Measurements from ENCODE around the gene PNPLA2. TPM values are rescaled to one million over a fixed set of nuclear protein-coding genes. Genes with fewer than 3 reads are reported as not detected.

PNPLA2 gene
- polyA plus RNA-seq, 1 experiment = 17.3 TPM

- no peak for DNase-seq (ENCODE audit: low read depth, low spot score)
- TF ChIP-seq, protein P1, sequence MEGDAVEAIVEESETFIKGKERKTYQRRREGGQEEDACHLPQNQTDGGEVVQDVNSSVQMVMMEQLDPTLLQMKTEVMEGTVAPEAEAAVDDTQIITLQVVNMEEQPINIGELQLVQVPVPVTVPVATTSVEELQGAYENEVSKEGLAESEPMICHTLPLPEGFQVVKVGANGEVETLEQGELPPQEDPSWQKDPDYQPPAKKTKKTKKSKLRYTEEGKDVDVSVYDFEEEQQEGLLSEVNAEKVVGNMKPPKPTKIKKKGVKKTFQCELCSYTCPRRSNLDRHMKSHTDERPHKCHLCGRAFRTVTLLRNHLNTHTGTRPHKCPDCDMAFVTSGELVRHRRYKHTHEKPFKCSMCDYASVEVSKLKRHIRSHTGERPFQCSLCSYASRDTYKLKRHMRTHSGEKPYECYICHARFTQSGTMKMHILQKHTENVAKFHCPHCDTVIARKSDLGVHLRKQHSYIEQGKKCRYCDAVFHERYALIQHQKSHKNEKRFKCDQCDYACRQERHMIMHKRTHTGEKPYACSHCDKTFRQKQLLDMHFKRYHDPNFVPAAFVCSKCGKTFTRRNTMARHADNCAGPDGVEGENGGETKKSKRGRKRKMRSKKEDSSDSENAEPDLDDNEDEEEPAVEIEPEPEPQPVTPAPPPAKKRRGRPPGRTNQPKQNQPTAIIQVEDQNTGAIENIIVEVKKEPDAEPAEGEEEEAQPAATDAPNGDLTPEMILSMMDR (IDR thresholded peaks at IDR 0.05; ENCODE audit: low read depth, low read length) = no peak
- no peaks in the 10 kb centered on the region; the same call in 1 of the 2 replicates for H3K9me3 ChIP-seq (ENCODE audit: control insufficient read depth, insufficient read depth, low read length)
- POLR2A ChIA-PET = interaction anchor here (0.6 to 3.7 kb wide), 6 partner anchors 9 to 80 kb away, joined by 3 to 28 read pairs (median 4); partner anchors contain the start of genes CEND1, PNPLA2, RPLP2 and TSPAN4
- H3K27me3 ChIP-seq (ENCODE audit: control insufficient read depth, insufficient read depth, low read length) = no peaks in the 10 kb centered on the region
- CTCF ChIA-PET = no interaction called here
- H3K4me3 ChIP-seq (ENCODE audit: low read depth, low read length) = peak overlapping the region; percentile 34
- H3K27ac ChIP-seq (ENCODE audit: low read depth, low read length) = no peak overlapping the region
These were observed 11.2 kb downstream of the PNPLA2 start for GRCh38 chr11:829847-830294.

- Histone ChIP-seq H3K27me3 (ENCODE audit: control insufficient read depth, insufficient read depth, low read length) (no peaks in the 10 kb centered on the region), H3K4me3 (ENCODE audit: low read depth, low read length) (peak overlapping the region; percentile 34; the same call in 1 of the 2 replicates), H3K27ac (ENCODE audit: low read depth, low read length) (no peak overlapping the region), H3K9me3 (ENCODE audit: control insufficient read depth, insufficient read depth, low read length) (no peaks in the 10 kb centered on the region; the same call in 1 of the 2 replicates)
- TF ChIP-seq, protein P1 (IDR thresholded peaks at IDR 0.05; ENCODE audit: low read depth, low read length) = no peak
- POLR2A ChIA-PET = interaction anchor here (0.6 to 4.9 kb wide), 10 partner anchors 8 to 81 kb away, joined by 3 to 66 read pairs (median 4); partner anchors contain the start of genes CEND1, PNPLA2, POLR2L and RPLP2
- CTCF ChIA-PET = no interaction called here
- no peak for DNase-seq (ENCODE audit: low read depth, low spot score)
These were observed 11.8 kb downstream of the PNPLA2 start for GRCh38 chr11:830295-831117.

DNA sequence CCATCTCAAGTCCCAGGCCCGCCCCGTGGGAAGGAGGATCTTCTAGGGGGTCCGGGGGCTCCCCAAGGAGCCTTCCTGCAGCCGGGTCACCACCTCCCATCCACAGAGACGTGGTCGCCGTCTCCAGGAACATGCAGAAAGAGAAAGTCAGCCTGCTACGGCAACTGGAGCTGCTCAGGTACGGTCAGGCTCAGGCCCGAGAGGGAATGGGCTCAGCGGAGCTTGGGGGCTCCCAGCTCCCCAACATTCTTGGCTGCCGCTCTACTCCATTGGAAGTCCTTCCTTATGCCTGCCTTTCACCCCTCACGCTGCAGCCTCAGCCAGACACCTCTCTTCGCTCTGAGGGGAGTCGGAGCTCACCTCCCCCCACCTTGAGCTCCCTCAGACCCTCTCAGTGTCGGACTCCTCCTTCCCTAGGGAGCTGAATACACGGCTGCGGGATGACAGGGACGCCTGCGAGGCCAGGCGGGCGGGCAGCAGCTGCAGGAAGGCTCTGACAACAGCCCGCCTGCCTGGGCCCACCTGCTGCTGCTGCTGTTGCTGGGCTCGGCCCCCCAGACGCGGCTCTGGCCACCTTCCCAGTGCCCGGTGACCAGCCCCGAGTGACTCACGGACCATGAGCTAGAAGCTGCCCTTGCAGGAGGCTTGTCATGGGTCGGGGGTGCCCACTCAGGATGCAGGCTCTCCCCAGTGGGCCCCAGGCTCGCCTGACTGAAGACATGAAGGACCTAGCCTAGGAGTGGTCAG is 12.6 kb downstream of the PNPLA2 start:
- H3K4me3 ChIP-seq (ENCODE audit: low read depth, low read length) = 0 out of 2 replicates have a peak overlapping the region, but pooled peaks have one; percentile 10
- H3K27ac ChIP-seq (ENCODE audit: low read depth, low read length) = no peak overlapping the region
- H3K27me3 ChIP-seq (ENCODE audit: control insufficient read depth, insufficient read depth, low read length) = no peaks in the 10 kb centered on the region
- CTCF ChIA-PET = no interaction called here
- POLR2A ChIA-PET = interaction anchor here (0.9 to 4.9 kb wide), 4 partner anchors 12 to 28 kb away, joined by 4 to 66 read pairs (median 16); partner anchors contain the start of genes PNPLA2, POLR2L and TSPAN4
- no peaks in the 10 kb centered on the region; the same call in 1 of the 2 replicates for H3K9me3 ChIP-seq (ENCODE audit: control insufficient read depth, insufficient read depth, low read length)
- TF ChIP-seq, protein P1 (IDR thresholded peaks at IDR 0.05; ENCODE audit: low read depth, low read length) = no peak
- DNase-seq (ENCODE audit: low read depth, low spot score) = no peak

- Histone ChIP-seq H3K9me3 (ENCODE audit: control insufficient read depth, insufficient read depth, low read length) (no peaks in the 10 kb centered on the region; the same call in 1 of the 2 replicates), H3K4me3 (ENCODE audit: low read depth, low read length) (peak overlapping the region; percentile 63), H3K27me3 (ENCODE audit: control insufficient read depth, insufficient read depth, low read length) (no peaks in the 10 kb centered on the region), H3K27ac (ENCODE audit: low read depth, low read length) (no peak overlapping the region)
- DNase-seq (ENCODE audit: low read depth, low spot score) = no peak
- ChIA-PET CTCF (no interaction called here), POLR2A (interaction anchor here (1.2 to 4.9 kb wide), 4 partner anchors 12 to 14 kb away, joined by 4 to 66 read pairs (median 25); partner anchors contain the start of genes PNPLA2, POLR2L and TSPAN4)
- TF ChIP-seq, protein P1 (IDR thresholded peaks at IDR 0.05; ENCODE audit: low read depth, low read length) = no peak
These were observed 13.3 kb downstream of the PNPLA2 start for GRCh38 chr11:831961-832528.
